HUES48 (cell line): ENCODE data around the gene SLIT3.

ENCODE experiments used
- H3K27ac ChIP-seq: one replicate; pipeline ENCODE4 v1.7.0; 2013; ENCODE audit warnings: low read depth, low read length, inconsistent platforms
- H3K27me3 ChIP-seq: 2 replicates; pipeline ENCODE4 v1.6.1; 2013; ENCODE audit warnings: mild to moderate bottlenecking, low read length; ENCODE audit not compliant: control insufficient read depth, insufficient read depth
- H3K36me3 ChIP-seq: 2 replicates; pipeline ENCODE4 v1.6.1; 2013; ENCODE audit warnings: low read length; ENCODE audit not compliant: control insufficient read depth, insufficient read depth
- H3K4me1 ChIP-seq: 2 replicates; pipeline ENCODE4 v1.6.1; 2013; ENCODE audit warnings: mild to moderate bottlenecking, low read length; ENCODE audit not compliant: control insufficient read depth, insufficient read depth
- H3K4me3 ChIP-seq: 2 replicates; pipeline ENCODE4 v1.5.1; 2013; ENCODE audit warnings: mild to moderate bottlenecking, low read depth, low read length
- H3K9ac ChIP-seq: 2 replicates; pipeline ENCODE4 v1.6.1; 2013; ENCODE audit warnings: mild to moderate bottlenecking, low read depth, low read length, moderate library complexity
- H3K9me3 ChIP-seq: 2 replicates; pipeline ENCODE4 v1.6.1; 2013; ENCODE audit warnings: low read length; ENCODE audit not compliant: control insufficient read depth, insufficient read depth

SLIT3 gene

GRCh38 chr5:168842571-168843205 is 458.3 kb downstream of the SLIT3 start:
- H3K9me3 ChIP-seq = no peaks in the 10 kb centered on the region
- H3K9ac ChIP-seq = no peak overlapping the region
- H3K4me1 ChIP-seq = no peaks in the 10 kb centered on the region
- no peak overlapping the region for H3K27ac ChIP-seq
- no peaks in the 10 kb centered on the region for H3K36me3 ChIP-seq
- H3K27me3 ChIP-seq = peaks cover 20% of the 10 kb centered on the region
- H3K4me3 ChIP-seq = no peak overlapping the region

- peaks cover 56% of the 10 kb centered on the region for H3K27me3 ChIP-seq
- H3K9me3 ChIP-seq = no peaks in the 10 kb centered on the region
- no peak overlapping the region for H3K27ac ChIP-seq
- peaks cover 10% of the 10 kb centered on the region for H3K4me1 ChIP-seq
- H3K36me3 ChIP-seq = no peaks in the 10 kb centered on the region
- no peak overlapping the region for H3K9ac ChIP-seq
- H3K4me3 ChIP-seq = no peak overlapping the region
Measured at GRCh38 chr5:168837852-168838251, 463.1 kb downstream of the SLIT3 start.

- Histone ChIP-seq H3K9me3 (no peaks in the 10 kb centered on the region), H3K36me3 (no peaks in the 10 kb centered on the region), H3K9ac (no peak overlapping the region), H3K4me1 (peaks cover 10% of the 10 kb centered on the region), H3K27me3 (peaks cover 64% of the 10 kb centered on the region), H3K4me3 (no peak overlapping the region), H3K27ac (no peak overlapping the region)
Measured at GRCh38 chr5:168836603-168837231, 464.2 kb downstream of the SLIT3 start.

GRCh38 chr5:168833936-168834335 is 467.0 kb downstream of the SLIT3 start:
- no peaks in the 10 kb centered on the region for H3K36me3 ChIP-seq
- H3K27me3 ChIP-seq = peaks cover 84% of the 10 kb centered on the region
- no peaks in the 10 kb centered on the region for H3K9me3 ChIP-seq
- no peak overlapping the region for H3K4me3 ChIP-seq
- H3K4me1 ChIP-seq = peaks cover 11% of the 10 kb centered on the region
- no peak overlapping the region for H3K9ac ChIP-seq
- peak overlapping the region; percentile 50 for H3K27ac ChIP-seq

- no peak overlapping the region for H3K4me3 ChIP-seq
- no peaks in the 10 kb centered on the region for H3K36me3 ChIP-seq
- no peak overlapping the region for H3K27ac ChIP-seq
- no peak overlapping the region for H3K9ac ChIP-seq
- H3K4me1 ChIP-seq = peaks cover 17% of the 10 kb centered on the region
- peaks cover 87% of the 10 kb centered on the region for H3K27me3 ChIP-seq
- no peaks in the 10 kb centered on the region for H3K9me3 ChIP-seq
Measured at GRCh38 chr5:168833383-168833782, 467.6 kb downstream of the SLIT3 start.

GRCh38 chr5:168832308-168832707 is 468.6 kb downstream of the SLIT3 start:
- Histone ChIP-seq H3K4me3 (no peak overlapping the region), H3K9ac (no peak overlapping the region), H3K9me3 (no peaks in the 10 kb centered on the region), H3K36me3 (no peaks in the 10 kb centered on the region), H3K27ac (no peak overlapping the region), H3K4me1 (peaks cover 26% of the 10 kb centered on the region), H3K27me3 (peaks cover 78% of the 10 kb centered on the region)

GRCh38 chr5:168831383-168831782 is 469.6 kb downstream of the SLIT3 start:
- H3K9ac ChIP-seq = no peak overlapping the region
- H3K27me3 ChIP-seq = peaks cover 70% of the 10 kb centered on the region
- H3K4me3 ChIP-seq = no peak overlapping the region
- H3K4me1 ChIP-seq = peaks cover 30% of the 10 kb centered on the region
- no peaks in the 10 kb centered on the region for H3K9me3 ChIP-seq
- H3K27ac ChIP-seq = no peak overlapping the region
- H3K36me3 ChIP-seq = no peaks in the 10 kb centered on the region

GRCh38 chr5:168830833-168831232 is 470.1 kb downstream of the SLIT3 start:
- Histone ChIP-seq H3K9ac (no peak overlapping the region), H3K36me3 (no peaks in the 10 kb centered on the region), H3K4me1 (peaks cover 30% of the 10 kb centered on the region), H3K27ac (no peak overlapping the region), H3K9me3 (no peaks in the 10 kb centered on the region), H3K27me3 (peaks cover 64% of the 10 kb centered on the region), H3K4me3 (no peak overlapping the region)

GRCh38 chr5:168829922-168830417 is 471.0 kb downstream of the SLIT3 start:
- H3K9ac ChIP-seq = no peak overlapping the region
- H3K27me3 ChIP-seq = peaks cover 58% of the 10 kb centered on the region
- peaks cover 30% of the 10 kb centered on the region for H3K4me1 ChIP-seq
- H3K9me3 ChIP-seq = no peaks in the 10 kb centered on the region
- no peak overlapping the region for H3K4me3 ChIP-seq
- H3K36me3 ChIP-seq = no peaks in the 10 kb centered on the region
- H3K27ac ChIP-seq = no peak overlapping the region

- H3K4me1 ChIP-seq = peaks cover 30% of the 10 kb centered on the region
- H3K9ac ChIP-seq = no peak overlapping the region
- peaks cover 54% of the 10 kb centered on the region for H3K27me3 ChIP-seq
Measured at GRCh38 chr5:168829044-168829443, 471.9 kb downstream of the SLIT3 start.

GRCh38 chr5:168827636-168828035 is 473.3 kb downstream of the SLIT3 start:
- Histone ChIP-seq H3K27ac (peak overlapping the region; percentile 79), H3K4me1 (peaks cover 21% of the 10 kb centered on the region), H3K36me3 (no peaks in the 10 kb centered on the region), H3K27me3 (peaks cover 41% of the 10 kb centered on the region), H3K9ac (no peak overlapping the region), H3K4me3 (0 out of 2 replicates have a peak overlapping the region, but pooled peaks have one; percentile 15), H3K9me3 (no peaks in the 10 kb centered on the region)

More at GRCh38 chr5:168829044-168829443, 471.9 kb downstream of the SLIT3 start:
- H3K27ac ChIP-seq = no peak overlapping the region
- H3K36me3 ChIP-seq = no peaks in the 10 kb centered on the region
- H3K4me3 ChIP-seq = no peak overlapping the region
- H3K9me3 ChIP-seq = no peaks in the 10 kb centered on the region
